HL-60 (cell line): ENCODE measurements around the gene CDH20.

ENCODE experiments used
- DNase-seq, 2 experiments: peaks; one replicate each; pipeline ENCODE4 v3.0.0-alpha.2; 2010 to 2020; ENCODE audit warnings: low read depth in 1 of 2, low spot score in 1 of 2
- H3K27ac ChIP-seq: fragments of 250-450 bp; sonication (Bioruptor Pico); replicated peaks from 2 replicates; pipeline ENCODE4 v1.5.1; 2020; ENCODE audit warnings: mild to moderate bottlenecking, moderate library complexity
- H3K27me3 ChIP-seq: fragments of 250-450 bp; sonication (Bioruptor Pico); 2 replicates; pipeline ENCODE4 v1.5.1; 2021; ENCODE audit warnings: mild to moderate bottlenecking, moderate library complexity; ENCODE audit not compliant: insufficient read depth, poor library complexity, severe bottlenecking
- H3K4me3 ChIP-seq: replicated peaks from 2 replicates; pipeline ENCODE4 v1.5.1; 2011; ENCODE audit warnings: mild to moderate bottlenecking, control low read depth, low read length; ENCODE audit not compliant: insufficient read depth
- CTCF ChIP-seq: IDR thresholded peaks from one replicate; pipeline ENCODE4 v1.5.1; 2011; ENCODE audit warnings: low read length, control low read depth, inconsistent platforms; ENCODE audit not compliant: insufficient read depth
- GABPA ChIP-seq: IDR thresholded peaks from 2 replicates; pipeline ENCODE4 v1.6.1; 2012; ENCODE audit warnings: low read depth
- POLR2AphosphoS5 ChIP-seq: IDR thresholded peaks from 2 replicates; pipeline ENCODE4 v1.6.1; 2012; ENCODE audit warnings: low read depth
- REST ChIP-seq: IDR thresholded peaks from 2 replicates; pipeline ENCODE4 v1.6.1; 2012; ENCODE audit warnings: low read depth; ENCODE audit not compliant: insufficient replicate concordance
- SPI1 ChIP-seq: IDR thresholded peaks from 2 replicates; pipeline ENCODE4 v1.6.1; 2012; ENCODE audit warnings: low read depth, mild to moderate bottlenecking, borderline replicate concordance

CDH20 gene

GRCh38 chr18:61397222-61397621 is 64.0 kb downstream of the CDH20 start:
- Histone ChIP-seq H3K27ac (no peak overlapping the region), H3K27me3 (no peaks in the 10 kb centered on the region), H3K4me3 (no peak overlapping the region)
- no peak for DNase-seq
- TF ChIP-seq REST: no peak
- TF ChIP-seq SPI1: no peak
- TF ChIP-seq POLR2AphosphoS5: no peak
- TF ChIP-seq GABPA: no peak
- no peak for TF ChIP-seq CTCF

GRCh38 chr18:61398961-61399705 is 65.9 kb downstream of the CDH20 start:
- Histone ChIP-seq H3K27ac (no peak overlapping the region), H3K4me3 (no peak overlapping the region), H3K27me3 (no peaks in the 10 kb centered on the region)
- TF ChIP-seq SPI1: no peak
- no peak for TF ChIP-seq GABPA
- TF ChIP-seq POLR2AphosphoS5: no peak
- no peak for TF ChIP-seq CTCF
- DNase-seq: no peak

- no peak overlapping the region for H3K4me3 ChIP-seq
- TF ChIP-seq GABPA (no peak), REST (no peak), POLR2AphosphoS5 (no peak), SPI1 (no peak), CTCF (no peak)
- no peak overlapping the region for H3K27ac ChIP-seq
- no peak for DNase-seq
- no peaks in the 10 kb centered on the region for H3K27me3 ChIP-seq
These were observed 66.9 kb downstream of the CDH20 start for GRCh38 chr18:61400016-61400635.
